GM23248 (cell line): ENCODE results near the gene CD96. TPM values are rescaled to one million over a fixed set of nuclear protein-coding genes. Genes with fewer than 3 reads are reported as not detected.

Experiments used
- DNase-seq: peaks from one replicate; pipeline ENCODE4 v3.0.0-alpha.2; 2015
- H2AFZ ChIP-seq: fragments of 200-600 bp; sonication (generic); 2 replicates; pipeline ENCODE4 v1.6.1; 2016; ENCODE audit warnings: antibody characterized with exemption
- H3F3A ChIP-seq: fragments of 200-600 bp; sonication (generic); 2 replicates; pipeline ENCODE4 v1.6.1; 2016; ENCODE audit warnings: mild to moderate bottlenecking, antibody characterized with exemption, mixed run types; ENCODE audit not compliant: insufficient read depth
- H3K27ac ChIP-seq: fragments of 200-600 bp; sonication (generic); 2 replicates; pipeline ENCODE4 v1.5.1; 2016; ENCODE audit warnings: mild to moderate bottlenecking
- H3K27me3 ChIP-seq: fragments of 200-600 bp; sonication (generic); replicated peaks from 2 replicates; pipeline ENCODE4 v1.6.1; 2016; ENCODE audit warnings: mild to moderate bottlenecking; ENCODE audit not compliant: insufficient read depth
- H3K36me3 ChIP-seq: fragments of 200-600 bp; sonication (generic); 2 replicates; pipeline ENCODE4 v1.6.1; 2016; ENCODE audit warnings: low read depth, mild to moderate bottlenecking
- H3K4me1 ChIP-seq: fragments of 200-600 bp; sonication (generic); 2 replicates; pipeline ENCODE4 v1.6.1; 2016; ENCODE audit warnings: mild to moderate bottlenecking; ENCODE audit not compliant: insufficient read depth
- H3K4me2 ChIP-seq: fragments of 200-600 bp; sonication (generic); one replicate; pipeline ENCODE4 v1.6.1; 2016; ENCODE audit warnings: mild to moderate bottlenecking; ENCODE audit not compliant: unreplicated experiment
- H3K4me3 ChIP-seq: fragments of 200-600 bp; sonication (generic); 2 replicates; pipeline ENCODE4 v1.5.1; 2016; ENCODE audit warnings: mild to moderate bottlenecking
- H3K79me2 ChIP-seq: fragments of 200-600 bp; sonication (generic); 2 replicates; pipeline ENCODE4 v1.6.1; 2016; ENCODE audit warnings: mild to moderate bottlenecking; ENCODE audit not compliant: insufficient read depth
- H3K9ac ChIP-seq: fragments of 200-600 bp; sonication (generic); 2 replicates; pipeline ENCODE4 v1.6.1; 2016; ENCODE audit warnings: mild to moderate bottlenecking
- H3K9me2 ChIP-seq: fragments of 200-600 bp; sonication (generic); 2 replicates; pipeline ENCODE4 v1.6.1; 2016; ENCODE audit warnings: mixed run types, mild to moderate bottlenecking, moderate library complexity; ENCODE audit not compliant: insufficient read depth
- H3K9me3 ChIP-seq: fragments of 200-600 bp; sonication (generic); one replicate; pipeline ENCODE4 v1.6.1; 2017; ENCODE audit warnings: low read depth
- H4K20me1 ChIP-seq: fragments of 200-600 bp; sonication (generic); 2 replicates; pipeline ENCODE4 v1.6.0; 2016; ENCODE audit not compliant: insufficient read depth
- EZH2 ChIP-seq: fragments of 200-600 bp; sonication (generic); IDR thresholded peaks from 2 replicates; pipeline ENCODE4 v1.6.1; 2018; ENCODE audit warnings: antibody characterized with exemption, mild to moderate bottlenecking; ENCODE audit not compliant: insufficient read depth, poor library complexity, severe bottlenecking
- EZH2phosphoT487 ChIP-seq: fragments of 200-600 bp; sonication (generic); IDR thresholded peaks from 2 replicates; pipeline ENCODE4 v1.6.1; 2018; ENCODE audit warnings: antibody characterized with exemption, moderate library complexity, mild to moderate bottlenecking, low read depth; ENCODE audit not compliant: insufficient read depth
- WGBS, 2 experiments: methylation state at CpG; one replicate each; pipeline ENCODE4 v1.1.6; 2015 to 2017; ENCODE audit warnings: low lambda C conversion rate in 2 of 2, low coverage in 1 of 2; ENCODE audit errors: missing lambda C conversion rate in 2 of 2; 5-methylcytosine and 5-hydroxymethylcytosine counted together
- in situ Hi-C: fragments of 300-500 bp; cut with MboI; formaldehyde crosslinking; loops from 2 replicates; pipeline ENCODE4 v1.15.0; 2020
- polyA plus RNA-seq: library from polyadenylated mRNA; unstranded; fragments of >200 nt; fragmentation: Nextera tagmentation; extraction: Ambion mirVana; gene quantifications from 2 replicates; pipeline ENCODE4 v1.2.1, GENCODE V29; 2016
- total RNA-seq: library from RNA; depleted of rRNA; stranded (reverse); fragments of >200 nt; shearing (Covaris generic); gene quantifications from 2 replicates; pipeline ENCODE4 v1.2.3, GENCODE V29; 2014

The CD96 gene
- total and polyA plus RNA-seq, 2 experiments from 2014 or later: not detected

DNA sequence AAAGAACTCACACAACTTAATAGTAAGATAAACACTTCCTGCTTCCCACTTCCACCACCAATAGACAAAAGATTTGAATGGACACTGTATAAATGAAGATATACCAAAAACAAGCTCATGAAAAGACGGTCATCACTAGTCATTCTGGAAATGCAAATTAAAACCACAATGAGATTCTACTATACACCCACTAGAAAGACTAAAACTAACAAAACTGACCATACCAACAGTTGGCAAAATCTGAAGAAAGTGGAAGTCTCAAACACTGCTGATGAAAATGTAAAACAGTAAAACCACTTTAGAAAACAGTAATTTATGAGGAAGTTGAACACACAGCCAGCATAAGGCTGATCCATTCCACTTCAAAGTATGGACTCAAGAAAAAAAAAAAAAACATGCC is 35.6 kb upstream of the CD96 start:
- Histone ChIP-seq H3K27me3 (0 out of 2 replicates have a peak, but pooled peaks cover 3% of the 10 kb centered on the region), H3K9me3 (no peaks in the 10 kb centered on the region), H3K9me2 (no peaks in the 10 kb centered on the region; the same call in 1 of the 2 replicates), H3K79me2 (no peaks in the 10 kb centered on the region), H3K4me3 (no peak overlapping the region), H3F3A (no peaks in the 10 kb centered on the region), H3K9ac (no peak overlapping the region), H3K4me2 (no peak overlapping the region), H3K4me1 (no peaks in the 10 kb centered on the region), H4K20me1 (no peaks in the 10 kb centered on the region), H3K27ac (no peak overlapping the region), H3K36me3 (no peaks in the 10 kb centered on the region), H2AFZ (no peak overlapping the region)
- 25 to 27% methylated on average over 1 of the region's 1 CpG for WGBS, 2 experiments
- in situ Hi-C loops: no loop called here
- DNase-seq: no peak
- TF ChIP-seq EZH2phosphoT487 (no peak), EZH2 (no peak)

- Histone ChIP-seq H3K4me1 (no peaks in the 10 kb centered on the region), H2AFZ (no peak overlapping the region), H3K9me2 (no peaks in the 10 kb centered on the region; the same call in 1 of the 2 replicates), H3K4me3 (no peak overlapping the region), H3K4me2 (no peak overlapping the region), H3F3A (no peaks in the 10 kb centered on the region), H4K20me1 (no peaks in the 10 kb centered on the region), H3K27me3 (peaks cover 7% of the 10 kb centered on the region; the same call in 1 of the 2 replicates), H3K9ac (no peak overlapping the region), H3K9me3 (no peaks in the 10 kb centered on the region), H3K36me3 (no peaks in the 10 kb centered on the region), H3K27ac (no peak overlapping the region), H3K79me2 (no peaks in the 10 kb centered on the region)
- DNase-seq: no peak
- 47 to 50% methylated on average over 4 of the region's 4 CpGs for WGBS, 2 experiments
- TF ChIP-seq EZH2 (no peak), EZH2phosphoT487 (no peak)
- in situ Hi-C loops: no loop called here
Observed at GRCh38 chr3:111509308-111509707, 32.7 kb upstream of the CD96 start.

DNA sequence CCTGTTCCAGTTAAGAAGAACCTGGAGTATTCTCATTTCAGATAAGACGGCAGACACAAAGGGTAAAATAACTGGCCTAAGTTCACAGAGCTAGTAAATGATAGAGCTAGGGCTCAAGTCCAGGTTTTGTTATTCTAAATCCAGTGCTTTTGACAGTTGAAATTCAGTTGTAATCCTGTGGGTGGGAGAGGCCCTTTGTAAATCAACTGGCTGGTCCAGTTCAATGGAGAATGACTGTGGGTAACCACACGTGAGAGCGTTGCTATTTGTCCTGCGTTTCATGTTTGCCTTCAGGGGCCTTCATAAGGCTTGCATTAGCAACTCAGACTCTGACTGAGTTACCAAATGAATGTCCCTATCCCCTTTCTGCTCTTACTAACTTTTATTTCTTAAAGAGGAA is 24.2 kb upstream of the CD96 start:
- no peaks in the 10 kb centered on the region for H3K36me3 ChIP-seq
- no peak overlapping the region for H3K4me2 ChIP-seq
- H3K79me2 ChIP-seq: no peaks in the 10 kb centered on the region
- H3K27me3 ChIP-seq: peaks cover 46% of the 10 kb centered on the region
- no peak overlapping the region for H2AFZ ChIP-seq
- no peaks in the 10 kb centered on the region for H4K20me1 ChIP-seq
- no peak overlapping the region for H3K4me3 ChIP-seq
- TF ChIP-seq EZH2phosphoT487 (no peak), EZH2 (no peak)
- H3K27ac ChIP-seq: no peak overlapping the region
- no peaks in the 10 kb centered on the region for H3K9me3 ChIP-seq
- H3K9ac ChIP-seq: no peak overlapping the region
- DNase-seq: no peak
- H3F3A ChIP-seq: peaks cover 13% of the 10 kb centered on the region; the same call in 1 of the 2 replicates
- WGBS, 2 experiments: 25 to 29% methylated on average over 4 of the region's 4 CpGs
- in situ Hi-C loops: no loop called here
- H3K4me1 ChIP-seq: no peaks in the 10 kb centered on the region
- no peaks in the 10 kb centered on the region for H3K9me2 ChIP-seq

DNA sequence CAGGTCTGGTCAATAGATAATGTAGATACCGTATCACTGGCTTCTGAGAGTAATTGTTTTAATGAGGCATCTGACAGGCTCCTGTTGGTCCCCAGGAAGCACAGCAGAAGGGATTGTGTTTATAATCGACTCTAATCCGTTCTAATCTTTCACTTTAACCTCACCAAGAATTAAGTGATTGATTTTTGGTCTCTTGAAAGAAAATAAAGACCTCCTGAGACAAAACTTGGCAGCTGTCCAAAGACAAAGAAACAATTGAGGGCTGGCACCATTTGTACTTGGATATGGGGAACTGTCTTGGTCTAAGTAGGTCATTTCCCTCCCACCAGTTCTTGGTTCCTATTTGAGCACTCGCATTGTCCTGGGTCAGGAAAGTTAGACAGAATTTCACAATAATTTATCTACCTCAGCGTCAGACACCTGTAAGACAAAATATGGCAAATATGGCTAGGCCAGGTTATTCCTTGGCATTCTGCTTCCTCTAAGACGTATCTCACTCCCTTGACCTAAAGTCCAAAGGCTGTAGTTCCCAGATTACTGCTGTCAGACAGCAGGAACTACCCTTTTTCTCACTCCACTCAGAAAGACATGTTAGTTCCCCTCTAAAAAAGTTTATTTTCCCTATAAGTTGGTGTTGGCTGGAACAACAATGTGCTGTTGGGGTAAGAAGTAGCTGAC is 22.7 kb upstream of the CD96 start:
- no peak overlapping the region for H3K4me3 ChIP-seq
- no peak overlapping the region for H3K9ac ChIP-seq
- no peak overlapping the region for H2AFZ ChIP-seq
- peaks cover 49% of the 10 kb centered on the region for H3K27me3 ChIP-seq
- H4K20me1 ChIP-seq: no peaks in the 10 kb centered on the region
- no peaks in the 10 kb centered on the region for H3K79me2 ChIP-seq
- H3F3A ChIP-seq: peaks cover 13% of the 10 kb centered on the region; the same call in 1 of the 2 replicates
- H3K27ac ChIP-seq: no peak overlapping the region
- WGBS, 2 experiments: 30 to 34% methylated on average over 6 of the region's 6 CpGs
- H3K4me2 ChIP-seq: no peak overlapping the region
- no peaks in the 10 kb centered on the region for H3K4me1 ChIP-seq
- in situ Hi-C loops: no loop called here
- no peaks in the 10 kb centered on the region for H3K36me3 ChIP-seq
- no peaks in the 10 kb centered on the region for H3K9me2 ChIP-seq
- no peaks in the 10 kb centered on the region for H3K9me3 ChIP-seq
- TF ChIP-seq EZH2 (no peak), EZH2phosphoT487 (no peak)
- DNase-seq: no peak
